H9 (cell line): ENCODE measurements around the gene TPGS1. TPM values are rescaled to one million over a fixed set of nuclear protein-coding genes. Genes with fewer than 3 reads are reported as not detected.
"Not testable (repeated sequence)": the region's sequence is repeated elsewhere in the genome, so short reads cannot be mapped to it uniquely, and the experiment has no call there.

ENCODE experiments used
- DNase-seq: peaks from one replicate; pipeline ENCODE4 v3.0.0-alpha.2; 2017
- H2AFZ ChIP-seq: one replicate; pipeline ENCODE4 v1.6.1; 2013; ENCODE audit warnings: mild to moderate bottlenecking, low read length, control low read depth, moderate library complexity
- H2AK5ac ChIP-seq: 2 replicates; pipeline ENCODE4 v1.6.1; 2013; ENCODE audit warnings: low read length, control low read depth, mixed read lengths; ENCODE audit not compliant: insufficient read length
- H2BK120ac ChIP-seq: one replicate; pipeline ENCODE4 v1.6.1; 2013; ENCODE audit warnings: low read depth, mild to moderate bottlenecking, low read length, control low read depth, inconsistent platforms; ENCODE audit not compliant: poor library complexity, severe bottlenecking
- H2BK12ac ChIP-seq: 2 replicates; pipeline ENCODE4 v1.6.1; 2013; ENCODE audit warnings: low read length, control low read depth, mixed read lengths, low read depth; ENCODE audit not compliant: insufficient read length
- H2BK15ac ChIP-seq: 2 replicates; pipeline ENCODE4 v1.6.1; 2013; ENCODE audit warnings: low read depth, low read length, control low read depth
- H2BK20ac ChIP-seq: one replicate; pipeline ENCODE4 v1.6.1; 2013; ENCODE audit warnings: low read depth, mild to moderate bottlenecking, low read length, control low read depth, inconsistent platforms; ENCODE audit not compliant: poor library complexity, severe bottlenecking
- H2BK5ac ChIP-seq: 2 replicates; pipeline ENCODE4 v1.6.1; 2013; ENCODE audit warnings: low read length, control low read depth, mixed read lengths; ENCODE audit not compliant: insufficient read length
- H3K14ac ChIP-seq: 2 replicates; pipeline ENCODE4 v1.6.1; 2013; ENCODE audit warnings: low read length, control low read depth; ENCODE audit not compliant: insufficient read depth
- H3K18ac ChIP-seq: 2 replicates; pipeline ENCODE4 v1.6.1; 2013; ENCODE audit warnings: low read depth, mild to moderate bottlenecking, mixed read lengths, low read length, control low read depth; ENCODE audit not compliant: insufficient read length
- H3K23ac ChIP-seq: 2 replicates; pipeline ENCODE4 v1.6.1; 2013; ENCODE audit warnings: low read length, control low read depth, mixed read lengths, low read depth; ENCODE audit not compliant: insufficient read length
- H3K23me2 ChIP-seq: 2 replicates; pipeline ENCODE4 v1.6.1; 2013; ENCODE audit warnings: low read depth, mild to moderate bottlenecking, mixed read lengths, low read length, control low read depth; ENCODE audit not compliant: insufficient read length, poor library complexity, severe bottlenecking
- H3K27ac ChIP-seq: 2 replicates; pipeline ENCODE4 v1.5.1; 2013; ENCODE audit warnings: low read length, control low read depth, mixed read lengths, low read depth; ENCODE audit not compliant: insufficient read length
- H3K27me3 ChIP-seq: 2 replicates; pipeline ENCODE4 v1.6.1; 2013; ENCODE audit warnings: low read length, control low read depth, inconsistent platforms; ENCODE audit not compliant: insufficient read depth
- H3K4ac ChIP-seq: 2 replicates; pipeline ENCODE4 v1.6.1; 2013; ENCODE audit warnings: low read depth, mild to moderate bottlenecking, control low read depth, inconsistent platforms, low read length, moderate library complexity
- H3K4me1 ChIP-seq: 2 replicates; pipeline ENCODE4 v1.6.1; 2013; ENCODE audit warnings: low read length, control low read depth, inconsistent platforms; ENCODE audit not compliant: insufficient read depth
- H3K4me2 ChIP-seq: 2 replicates; pipeline ENCODE4 v1.6.1; 2013; ENCODE audit warnings: low read length, control low read depth, mixed read lengths; ENCODE audit not compliant: insufficient read length, insufficient read depth
- H3K56ac ChIP-seq: 2 replicates; pipeline ENCODE4 v1.6.1; 2013; ENCODE audit warnings: low read depth, mild to moderate bottlenecking, mixed read lengths, low read length, control low read depth; ENCODE audit not compliant: insufficient read length
- H3K79me1 ChIP-seq: 2 replicates; pipeline ENCODE4 v1.6.1; 2013; ENCODE audit warnings: low read depth, mild to moderate bottlenecking, moderate library complexity, low read length, control low read depth, inconsistent platforms; ENCODE audit not compliant: insufficient read depth, poor library complexity, severe bottlenecking
- H3K79me2 ChIP-seq: 2 replicates; pipeline ENCODE4 v1.6.1; 2013; ENCODE audit warnings: low read length, control low read depth, inconsistent platforms; ENCODE audit not compliant: insufficient read depth
- H3K9ac ChIP-seq: 2 replicates; pipeline ENCODE4 v1.6.1; 2013; ENCODE audit warnings: low read length, control low read depth, mixed read lengths; ENCODE audit not compliant: insufficient read length; ENCODE audit errors: extremely low read depth
- H3K9me3 ChIP-seq: one replicate; pipeline ENCODE4 v1.6.1; 2013; ENCODE audit warnings: low read depth, low read length, inconsistent platforms; ENCODE audit not compliant: control insufficient read depth
- H3T11ph ChIP-seq: one replicate; pipeline ENCODE4 v1.6.1; 2013; ENCODE audit warnings: mild to moderate bottlenecking, low read length, control low read depth, inconsistent platforms
- H4K20me1 ChIP-seq: one replicate; pipeline ENCODE4 v1.6.1; 2013; ENCODE audit not compliant: control insufficient read depth, insufficient read length, insufficient read depth
- H4K5ac ChIP-seq: 2 replicates; pipeline ENCODE4 v1.6.1; 2013; ENCODE audit warnings: low read depth, mild to moderate bottlenecking, mixed read lengths, low read length, control low read depth; ENCODE audit not compliant: insufficient read length
- H4K8ac ChIP-seq: replicated peaks from 2 replicates; pipeline ENCODE4 v1.6.1; 2013; ENCODE audit warnings: low read length, control low read depth, mixed read lengths, low read depth; ENCODE audit not compliant: insufficient read length
- H4K91ac ChIP-seq: 2 replicates; pipeline ENCODE4 v1.6.1; 2013; ENCODE audit warnings: low read depth, mild to moderate bottlenecking, moderate library complexity, mixed read lengths, low read length, control low read depth; ENCODE audit not compliant: insufficient read length
- H3K27ac Mint-ChIP-seq, 3 experiments: 2 replicates in 2 of 3; 3 replicates in 1 of 3; pipeline ENCODE4 v1.8.0; 2020 to 2021; ENCODE audit warnings: mixed read lengths in 3 of 3, mild to moderate bottlenecking in 1 of 3, moderate library complexity in 1 of 3
- H3K27me3 Mint-ChIP-seq: 2 replicates; pipeline ENCODE4 v1.8.0; 2021; ENCODE audit warnings: low read depth, mild to moderate bottlenecking, moderate library complexity, mixed read lengths
- H3K36me3 Mint-ChIP-seq, 3 experiments: 2 replicates in 2 of 3; 3 replicates in 1 of 3; pipeline ENCODE4 v1.8.0; 2020 to 2021; ENCODE audit warnings: low read depth in 3 of 3, mixed read lengths in 3 of 3; ENCODE audit not compliant: insufficient read depth in 1 of 3
- H3K4me1 Mint-ChIP-seq, 2 experiments: 2 replicates each; pipeline ENCODE4 v1.8.0; 2020; ENCODE audit warnings: mixed read lengths in 2 of 2
- H3K4me3 Mint-ChIP-seq, 2 experiments: 2 replicates in 1 of 2; 3 replicates in 1 of 2; pipeline ENCODE4 v1.8.0; 2020 to 2021; ENCODE audit warnings: mild to moderate bottlenecking in 2 of 2, mixed read lengths in 2 of 2, moderate library complexity in 1 of 2
- H3K9me3 Mint-ChIP-seq, 2 experiments: 2 replicates in 1 of 2; 3 replicates in 1 of 2; pipeline ENCODE4 v1.8.0; 2020; ENCODE audit warnings: mild to moderate bottlenecking in 2 of 2, mixed read lengths in 2 of 2, moderate library complexity in 1 of 2
- WGBS: extraction: QIAGEN DNeasy Blood & Tissue Kit; methylation state at CpG from one replicate; pipeline ENCODE4 v1.1.7; 2013; ENCODE audit warnings: missing lambda C conversion rate, low lambda C conversion rate, mixed read lengths; ENCODE audit not compliant: insufficient read length; ENCODE audit errors: extremely low coverage; 5-methylcytosine and 5-hydroxymethylcytosine counted together
- total RNA-seq: library from RNA; stranded (reverse); gene quantifications from 2 replicates; pipeline ENCODE4 v1.2.1, GENCODE V29; 2021
- TF ChIP-seq, protein P1 (sequence below): fragments of 200-600 bp; sonication (generic); conservative IDR thresholded peaks from 3 replicates; pipeline ENCODE4 v1.8.0; 2021; ENCODE audit warnings: antibody characterized with exemption, mild to moderate bottlenecking

The TPGS1 gene
- total RNA-seq, 1 experiment from 2014 or later = 7.4 TPM

DNA sequence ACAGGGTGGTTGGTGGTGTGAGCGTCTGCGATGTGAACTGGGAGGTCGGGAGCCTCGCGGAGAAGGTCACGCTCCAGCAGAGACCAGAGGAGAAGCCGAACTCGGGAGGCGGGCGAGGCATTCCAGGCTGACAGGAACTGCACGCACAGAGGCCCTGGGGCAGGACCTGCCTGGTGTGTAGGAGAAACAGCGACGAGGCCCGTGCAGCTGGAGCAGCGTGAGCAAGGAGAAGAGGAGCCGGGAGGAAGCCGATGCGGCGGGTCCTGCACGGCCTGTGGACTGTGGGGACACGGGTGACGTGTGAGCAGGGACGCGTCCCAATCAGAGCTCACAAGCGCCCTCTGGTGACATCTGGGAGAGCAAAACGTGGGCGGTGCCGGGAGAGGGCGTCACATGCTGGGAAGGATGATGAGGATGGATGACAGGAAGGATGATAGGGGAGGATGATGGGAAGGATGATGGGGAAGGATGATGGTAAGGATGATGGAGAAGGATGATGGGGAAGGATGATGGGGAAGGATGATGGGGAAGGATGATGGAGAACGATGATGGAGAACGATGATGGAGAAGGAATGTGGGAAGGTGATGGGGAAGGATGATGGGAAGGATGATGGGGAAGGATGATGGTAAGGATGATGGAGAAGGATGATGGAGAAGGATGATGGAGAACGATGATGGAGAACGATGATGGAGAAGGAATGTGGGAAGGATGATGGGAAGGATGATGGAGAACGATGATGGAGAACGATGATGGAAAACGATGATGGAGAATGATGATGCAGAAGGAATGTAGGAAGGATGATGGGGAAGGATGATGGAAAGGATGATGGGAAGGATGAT is 27.1 kb upstream of the TPGS1 start:
- Histone ChIP-seq H2BK5ac (no peak overlapping the region), H2AK5ac (no peak overlapping the region), H2BK20ac (no peak overlapping the region), H3K4ac (no peak overlapping the region), H4K91ac (no peak overlapping the region), H3K9me3 (no peaks in the 10 kb centered on the region), H3K27me3 (no peaks in the 10 kb centered on the region), H3K14ac (no peak overlapping the region), H3K4me1 (no peaks in the 10 kb centered on the region), H3T11ph (no peak overlapping the region), H2BK120ac (no peak overlapping the region), H3K27ac (no peak overlapping the region), H4K20me1 (peaks cover 3% of the 10 kb centered on the region), H3K18ac (no peak overlapping the region), H3K9ac (no peak overlapping the region), H3K4me2 (no peak overlapping the region), H4K5ac (no peak overlapping the region), H3K79me2 (no peaks in the 10 kb centered on the region), H3K23ac (no peak overlapping the region), H4K8ac (no peak overlapping the region), H3K56ac (no peak overlapping the region), H2BK15ac (no peak overlapping the region), H2AFZ (no peak overlapping the region), H2BK12ac (no peak overlapping the region), H3K23me2 (no peaks in the 10 kb centered on the region), H3K79me1 (no peaks in the 10 kb centered on the region)
- peaks cover 2 to 10% (median 5%) of the 10 kb centered on the region in 3 experiments; a peak in 5 of 7 replicates for H3K36me3 Mint-ChIP-seq
- TF ChIP-seq, protein P1, sequence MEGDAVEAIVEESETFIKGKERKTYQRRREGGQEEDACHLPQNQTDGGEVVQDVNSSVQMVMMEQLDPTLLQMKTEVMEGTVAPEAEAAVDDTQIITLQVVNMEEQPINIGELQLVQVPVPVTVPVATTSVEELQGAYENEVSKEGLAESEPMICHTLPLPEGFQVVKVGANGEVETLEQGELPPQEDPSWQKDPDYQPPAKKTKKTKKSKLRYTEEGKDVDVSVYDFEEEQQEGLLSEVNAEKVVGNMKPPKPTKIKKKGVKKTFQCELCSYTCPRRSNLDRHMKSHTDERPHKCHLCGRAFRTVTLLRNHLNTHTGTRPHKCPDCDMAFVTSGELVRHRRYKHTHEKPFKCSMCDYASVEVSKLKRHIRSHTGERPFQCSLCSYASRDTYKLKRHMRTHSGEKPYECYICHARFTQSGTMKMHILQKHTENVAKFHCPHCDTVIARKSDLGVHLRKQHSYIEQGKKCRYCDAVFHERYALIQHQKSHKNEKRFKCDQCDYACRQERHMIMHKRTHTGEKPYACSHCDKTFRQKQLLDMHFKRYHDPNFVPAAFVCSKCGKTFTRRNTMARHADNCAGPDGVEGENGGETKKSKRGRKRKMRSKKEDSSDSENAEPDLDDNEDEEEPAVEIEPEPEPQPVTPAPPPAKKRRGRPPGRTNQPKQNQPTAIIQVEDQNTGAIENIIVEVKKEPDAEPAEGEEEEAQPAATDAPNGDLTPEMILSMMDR = peak; percentile 78
- peak overlapping the region in 1 of 3 experiments; percentile 27; a peak in 1 of 7 replicates for H3K27ac Mint-ChIP-seq
- peak overlapping the region; percentile 12 to 40; a peak in 3 of 5 replicates for H3K4me3 Mint-ChIP-seq
- H3K9me3 Mint-ChIP-seq = peaks cover 16 to 24% of the 10 kb centered on the region in 2 experiments
- peaks cover 29% of the 10 kb centered on the region for H3K27me3 Mint-ChIP-seq
- peak; percentile 82 for DNase-seq
- peaks cover 14 to 21% of the 10 kb centered on the region in 2 experiments for H3K4me1 Mint-ChIP-seq
- WGBS = 100% methylated on average over 7 of the region's 36 CpGs

DNA sequence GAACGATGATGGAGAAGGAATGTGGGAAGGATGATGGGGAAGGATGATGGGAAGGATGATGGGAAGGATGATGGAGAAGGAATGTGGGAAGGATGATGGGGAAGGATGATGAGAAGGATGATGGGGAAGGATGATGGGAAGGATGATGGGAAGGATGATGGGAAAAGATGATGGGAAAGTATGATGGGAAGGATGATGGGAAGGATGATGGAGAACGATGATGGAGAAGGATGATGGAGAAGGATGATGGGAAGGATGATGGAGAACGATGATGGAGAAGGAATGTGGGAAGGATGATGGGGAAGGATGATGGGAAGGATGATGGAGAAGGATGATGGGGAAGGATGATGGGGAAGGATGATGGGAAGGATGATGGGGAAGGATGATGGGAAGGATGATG is 26.2 kb upstream of the TPGS1 start:
- H3K4me2 ChIP-seq, H3K56ac ChIP-seq, H3K79me2 ChIP-seq, H2BK5ac ChIP-seq, H3K14ac ChIP-seq, H3K79me1 ChIP-seq, H4K8ac ChIP-seq, H4K91ac ChIP-seq, H3K27ac ChIP-seq, H2BK12ac ChIP-seq, H3T11ph ChIP-seq, H2AFZ ChIP-seq, H3K4ac ChIP-seq, H3K23ac ChIP-seq, H3K23me2 ChIP-seq, H2BK120ac ChIP-seq, H2AK5ac ChIP-seq, H4K5ac ChIP-seq, H4K20me1 ChIP-seq, H3K9ac ChIP-seq, H3K27me3 ChIP-seq, DNase-seq, H3K36me3 Mint-ChIP-seq, H3K9me3 ChIP-seq, H3K4me1 ChIP-seq, H2BK20ac ChIP-seq, H3K27ac Mint-ChIP-seq, H3K18ac ChIP-seq, H2BK15ac ChIP-seq: not testable (repeated sequence)
- Mint-ChIP-seq H3K4me1 (peaks cover 21 to 30% of the 10 kb centered on the region in 2 experiments), H3K4me3 (0 out of 5 replicates have a peak overlapping the region, but pooled peaks of 1 of the 2 experiments have one; percentile 13), H3K9me3 (peaks cover 16 to 24% of the 10 kb centered on the region in 2 experiments), H3K27me3 (peaks cover 37% of the 10 kb centered on the region)
- WGBS = 100% methylated on average over 3 of the region's 3 CpGs
